H7 (cell line): ENCODE data around the gene FAF1. TPM values are rescaled to one million over a fixed set of nuclear protein-coding genes. Genes with fewer than 3 reads are reported as not detected.
"Not testable (repeated sequence)": the region's sequence is repeated elsewhere in the genome, so short reads cannot be mapped to it uniquely, and the experiment has no call there.

Source experiments
- DNase-seq: peaks from one replicate; pipeline ENCODE4 v3.0.0; 2012
- H3K27me3 ChIP-seq: 2 replicates; pipeline ENCODE4 v1.6.0; 2011; ENCODE audit warnings: mild to moderate bottlenecking, low read length; ENCODE audit not compliant: control insufficient read depth, insufficient read depth
- H3K36me3 ChIP-seq: replicated peaks from 2 replicates; pipeline ENCODE4 v1.5.1; 2011; ENCODE audit warnings: low read length; ENCODE audit not compliant: control insufficient read depth, insufficient read depth
- H3K4me3 ChIP-seq: 2 replicates; pipeline ENCODE4 v1.5.1; 2011; ENCODE audit warnings: low read depth, mild to moderate bottlenecking, control low read depth, low read length, moderate library complexity; ENCODE audit not compliant: insufficient read depth
- total RNA-seq: library from RNA; depleted of rRNA; stranded (reverse); fragments of >200 nt; shearing (Covaris generic); gene quantifications from 2 replicates; pipeline ENCODE4 v1.2.3, GENCODE V29; 2014

Gene FAF1
- total RNA-seq, 1 experiment from 2014 or later: 99.9 TPM

DNA sequence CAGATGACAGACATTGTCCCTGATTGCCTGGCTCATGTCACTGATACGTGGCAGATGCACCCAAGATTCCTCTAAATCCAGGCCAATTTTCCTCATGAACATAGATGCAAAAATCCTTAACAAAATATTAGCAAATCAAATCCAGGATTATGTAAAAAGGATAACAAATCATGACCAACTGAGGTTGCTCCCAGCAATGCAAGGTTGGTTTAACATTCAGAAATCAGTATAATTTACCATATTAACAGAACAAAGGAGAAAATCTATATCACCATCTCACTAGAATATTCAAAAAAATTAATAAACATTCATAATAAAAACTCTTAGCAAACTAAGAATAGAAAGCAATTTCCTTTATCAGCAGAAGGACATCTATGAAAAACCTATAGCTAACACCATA, 39.7 kb downstream of the FAF1 start:
- Histone ChIP-seq H3K4me3 (no peak overlapping the region), H3K36me3 (no peaks in the 10 kb centered on the region), H3K27me3 (no peaks in the 10 kb centered on the region)
- no peak for DNase-seq

DNA sequence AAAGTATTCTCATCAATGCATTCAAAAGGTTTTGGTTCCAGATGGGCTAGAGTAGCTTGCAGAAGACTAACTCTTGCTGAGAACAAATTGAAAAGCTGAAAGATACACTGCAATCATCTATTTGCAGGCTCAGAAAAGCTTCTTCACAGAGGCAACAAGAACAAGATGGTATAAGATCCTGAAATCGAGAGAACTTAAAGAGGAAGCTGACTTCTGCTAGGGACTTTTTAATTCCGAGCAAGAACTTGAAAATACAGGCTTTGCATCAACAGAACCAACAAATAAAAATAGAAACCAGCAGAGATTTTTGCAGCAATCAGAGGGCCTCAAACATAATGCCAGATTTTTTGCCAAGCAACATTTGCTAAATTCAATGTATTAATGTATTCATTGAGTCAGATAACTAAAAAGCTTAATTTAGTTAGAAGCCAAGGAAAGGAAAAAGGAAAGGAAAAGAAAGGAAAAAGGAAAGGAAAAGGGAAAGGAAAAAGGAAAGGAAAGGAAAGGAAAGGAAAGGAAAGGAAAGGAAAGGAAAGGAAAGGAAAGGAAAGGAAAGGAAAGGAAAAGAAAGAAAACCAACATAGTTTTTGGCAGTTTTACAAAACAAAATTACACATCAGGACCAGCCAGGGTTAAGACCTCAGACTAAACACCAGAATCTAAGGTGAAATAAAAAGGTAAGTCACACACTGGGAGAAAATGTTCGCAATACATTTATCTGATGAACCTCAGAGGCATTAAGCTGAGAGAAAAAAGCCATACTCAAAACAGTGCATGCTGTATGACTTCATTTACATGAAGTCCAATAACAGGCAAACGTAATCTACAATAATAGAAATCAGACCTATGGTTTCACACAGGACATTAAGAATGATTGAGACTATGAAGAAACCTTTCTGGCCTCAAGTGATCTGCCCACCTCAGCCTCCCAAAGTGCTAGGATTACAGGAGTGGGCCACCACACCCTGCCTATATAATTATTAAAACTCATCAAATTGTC, 42.6 kb downstream of the FAF1 start:
- no peaks in the 10 kb centered on the region for H3K36me3 ChIP-seq
- no peak for DNase-seq
- no peak overlapping the region for H3K4me3 ChIP-seq
- no peaks in the 10 kb centered on the region for H3K27me3 ChIP-seq

DNA sequence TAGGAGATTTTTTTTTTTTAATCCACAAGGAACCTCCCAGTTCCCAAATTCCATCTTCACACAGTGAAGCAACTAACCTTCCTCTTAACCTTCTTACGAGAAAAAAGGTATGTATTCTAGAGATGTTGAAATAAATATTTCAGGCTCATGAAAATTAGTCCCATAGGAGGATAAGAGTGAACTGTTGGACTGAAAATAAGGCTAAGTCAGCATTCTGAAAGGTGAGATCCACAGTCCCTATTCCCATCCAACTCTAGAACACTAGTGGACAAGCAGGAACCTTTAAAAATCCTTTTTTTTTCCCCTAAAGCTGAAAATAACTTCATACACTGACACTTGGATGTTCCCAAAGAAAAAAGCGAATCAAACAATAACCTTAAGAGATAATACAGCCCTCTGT, 44.4 kb downstream of the FAF1 start:
- Histone ChIP-seq H3K4me3 (no peak overlapping the region), H3K27me3 (no peaks in the 10 kb centered on the region), H3K36me3 (no peaks in the 10 kb centered on the region)
- no peak for DNase-seq

DNA sequence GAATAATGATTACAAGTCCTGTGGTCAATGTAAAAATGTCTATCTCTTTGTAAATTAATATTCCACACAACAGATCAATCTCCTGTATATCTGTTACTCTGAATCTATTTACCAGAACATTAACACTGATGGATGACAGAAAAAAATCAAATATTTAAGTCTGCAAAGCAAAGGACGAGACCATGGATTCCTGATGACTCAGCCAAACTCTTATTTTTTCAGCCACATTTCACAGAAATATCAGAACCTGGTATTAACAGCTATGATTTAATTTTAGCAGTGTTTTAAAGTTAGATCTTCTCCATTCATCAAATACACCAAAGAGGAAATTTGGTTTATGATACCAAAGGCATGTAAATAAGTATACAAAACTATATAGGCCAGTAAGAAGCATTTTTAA, 46.1 kb downstream of the FAF1 start:
- Histone ChIP-seq H3K36me3 (no peaks in the 10 kb centered on the region), H3K27me3 (no peaks in the 10 kb centered on the region), H3K4me3 (no peak overlapping the region)
- DNase-seq: no peak

DNA sequence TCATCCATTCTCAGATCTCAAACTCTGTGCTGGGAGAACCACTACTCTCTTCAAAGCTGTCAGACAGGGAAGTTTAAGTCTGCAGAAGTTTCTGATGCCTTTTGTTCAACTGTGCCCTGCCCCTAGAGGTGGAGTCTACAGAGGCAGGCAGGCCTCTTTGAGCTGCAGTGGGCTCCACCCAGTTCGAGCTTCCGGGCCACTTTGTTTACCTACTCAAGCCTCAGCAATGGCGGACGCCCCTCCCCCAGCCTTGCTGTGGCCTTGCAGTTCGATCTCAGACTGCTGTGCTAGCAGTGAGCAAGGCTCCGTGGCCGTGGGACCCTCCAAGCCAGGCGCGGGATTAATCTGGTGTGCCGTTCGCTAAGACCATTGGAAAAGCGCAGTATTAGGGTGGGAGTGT, 49.7 kb downstream of the FAF1 start:
- not testable (repeated sequence) for H3K4me3 ChIP-seq, H3K27me3 ChIP-seq, DNase-seq, H3K36me3 ChIP-seq

DNA sequence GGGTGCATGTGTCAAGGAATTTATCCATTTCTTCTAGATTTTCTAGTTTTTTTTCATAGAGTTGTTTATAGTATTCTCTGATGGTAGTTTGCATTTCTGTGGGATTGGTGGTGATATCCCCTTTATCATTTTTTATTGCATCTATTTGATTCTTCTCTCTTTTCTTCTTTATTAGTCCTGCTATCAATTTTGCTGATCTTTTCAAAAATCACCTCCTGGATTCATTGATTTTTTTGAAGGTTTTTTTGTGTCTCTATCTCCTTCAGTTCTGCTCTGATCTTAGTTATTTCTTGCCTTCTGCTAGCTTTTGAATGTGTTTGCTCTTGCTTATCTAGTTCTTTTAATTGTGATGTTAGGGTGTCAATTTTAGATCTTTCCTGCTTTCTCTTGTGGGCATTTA, 52.5 kb downstream of the FAF1 start:
- H3K4me3 ChIP-seq, H3K27me3 ChIP-seq, H3K36me3 ChIP-seq, DNase-seq: not testable (repeated sequence)

DNA sequence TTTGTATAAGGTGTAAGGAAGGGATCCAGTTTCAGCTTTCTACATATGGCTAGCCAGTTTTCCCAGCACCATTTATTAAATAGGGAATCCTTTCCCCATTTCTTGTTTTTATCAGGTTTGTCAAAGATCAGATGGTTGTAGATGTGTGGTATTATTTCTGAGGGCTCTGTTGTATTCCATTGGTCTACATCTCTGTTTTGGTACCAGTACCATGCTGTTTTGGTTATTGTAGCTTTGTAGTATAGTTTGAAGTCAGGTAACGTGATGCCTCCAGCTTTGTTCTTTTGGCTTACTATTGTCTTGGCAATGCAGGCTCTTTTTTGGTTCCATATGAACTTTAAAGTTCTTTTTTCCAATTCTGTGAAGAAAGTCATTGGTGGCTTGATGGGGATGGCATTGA, 54.0 kb downstream of the FAF1 start:
- not testable (repeated sequence) for H3K36me3 ChIP-seq, H3K27me3 ChIP-seq, DNase-seq

DNA sequence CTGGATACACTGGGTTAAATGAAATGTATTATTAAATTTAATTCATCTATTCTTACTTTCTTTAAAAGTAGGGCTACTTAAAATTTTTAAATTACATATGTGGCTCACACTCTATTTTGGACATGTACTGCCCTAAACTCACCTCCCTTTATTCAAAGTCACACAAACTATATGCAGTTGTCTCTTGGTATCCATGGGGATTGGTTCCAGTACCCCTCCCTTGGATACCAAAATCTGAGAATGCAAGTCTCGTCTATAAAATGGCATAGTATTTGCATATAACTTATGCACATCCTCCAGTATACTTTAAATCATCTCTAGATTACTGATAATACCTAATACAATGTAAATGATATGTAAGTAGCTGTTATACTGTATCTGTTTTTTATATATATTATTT, 57.6 kb downstream of the FAF1 start:
- no peak for DNase-seq
- Histone ChIP-seq H3K4me3 (no peak overlapping the region), H3K36me3 (no peaks in the 10 kb centered on the region), H3K27me3 (no peaks in the 10 kb centered on the region)

More for the DNA sequence above, 54.0 kb downstream of the FAF1 start:
- not testable (repeated sequence) for H3K4me3 ChIP-seq

DNA sequence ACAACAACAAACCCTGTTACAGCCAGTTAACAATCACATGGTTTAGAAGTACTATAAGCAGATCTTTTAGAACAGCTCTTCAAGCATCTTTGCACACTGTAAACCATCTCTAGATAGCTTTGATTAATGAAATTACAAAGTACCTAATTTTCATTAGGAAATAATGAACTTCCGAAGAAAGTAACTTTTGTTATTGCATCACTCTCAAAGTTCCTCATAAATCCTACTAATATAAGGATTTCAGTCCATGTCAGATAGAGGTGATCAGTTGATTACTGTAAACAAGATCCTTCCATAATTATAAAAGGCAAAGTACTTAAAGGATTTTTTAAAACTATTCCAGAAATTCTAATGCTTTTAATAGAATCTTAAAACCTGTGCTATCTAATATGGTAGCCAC, 58.2 kb downstream of the FAF1 start:
- no peak for DNase-seq

DNA sequence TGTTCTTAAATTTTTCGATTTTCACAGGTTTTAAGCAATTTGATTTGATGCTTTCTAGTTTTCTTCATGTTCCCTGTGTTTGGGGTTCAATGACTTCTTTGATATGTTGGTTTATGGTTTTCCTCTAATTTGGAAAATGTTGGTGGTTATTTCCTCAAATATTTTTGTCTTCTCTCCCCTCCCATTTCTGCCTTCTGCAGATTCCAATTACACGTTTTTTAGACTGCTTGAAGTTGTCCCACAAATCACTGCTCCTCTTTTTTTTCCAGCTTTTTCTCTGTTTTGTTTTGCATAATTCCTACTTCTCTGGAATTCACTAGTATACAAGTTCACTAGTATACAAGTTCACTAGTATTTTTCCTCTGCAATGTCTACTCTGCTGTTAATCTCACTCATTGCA, 61.3 kb downstream of the FAF1 start:
- Histone ChIP-seq H3K4me3 (no peak overlapping the region), H3K36me3 (no peaks in the 10 kb centered on the region), H3K27me3 (no peaks in the 10 kb centered on the region)
- DNase-seq: no peak

More for the DNA sequence above, 58.2 kb downstream of the FAF1 start:
- Histone ChIP-seq H3K36me3 (no peaks in the 10 kb centered on the region), H3K4me3 (no peak overlapping the region), H3K27me3 (no peaks in the 10 kb centered on the region)

DNA sequence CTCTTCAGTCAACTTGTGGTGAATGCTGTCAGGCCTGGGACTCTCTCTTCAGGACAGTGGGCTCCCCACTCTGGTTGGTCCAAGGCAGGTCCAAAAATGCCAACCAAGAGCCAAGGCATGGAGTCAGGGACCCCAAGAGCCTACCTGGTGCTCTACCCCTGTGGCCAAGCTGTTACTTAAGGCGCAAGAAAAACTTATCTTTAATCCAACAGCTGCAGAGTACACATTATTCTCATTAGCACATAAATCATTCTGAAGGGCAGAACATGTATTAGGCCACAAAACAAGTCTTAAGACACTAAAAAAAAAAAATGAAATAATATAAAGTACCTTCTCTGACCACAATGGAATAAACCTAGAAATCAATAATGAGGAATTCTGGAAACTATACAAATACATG, 65.7 kb downstream of the FAF1 start:
- DNase-seq: no peak
- Histone ChIP-seq H3K27me3 (no peaks in the 10 kb centered on the region), H3K4me3 (no peak overlapping the region), H3K36me3 (no peaks in the 10 kb centered on the region)

DNA sequence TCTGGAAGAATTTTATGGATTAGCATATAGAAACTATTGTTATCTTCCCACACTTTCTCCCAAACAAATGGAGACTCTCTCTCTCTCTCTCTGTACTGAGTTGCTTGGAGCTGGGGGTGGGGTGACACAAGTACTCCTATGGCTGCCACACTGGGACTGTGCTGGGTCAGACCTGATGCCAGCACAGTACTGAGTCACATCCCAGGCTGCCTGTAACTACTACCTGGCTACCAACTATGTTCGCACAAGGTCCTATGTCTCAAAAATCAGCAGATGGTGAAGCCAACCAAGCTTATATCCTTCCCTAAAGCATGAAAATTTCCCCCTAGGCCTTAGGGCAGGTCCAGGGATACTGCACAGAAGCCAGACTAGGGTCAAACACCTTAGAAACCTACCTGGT, 66.6 kb downstream of the FAF1 start:
- no peaks in the 10 kb centered on the region for H3K27me3 ChIP-seq
- no peak for DNase-seq
- no peaks in the 10 kb centered on the region for H3K36me3 ChIP-seq
- H3K4me3 ChIP-seq: no peak overlapping the region

DNA sequence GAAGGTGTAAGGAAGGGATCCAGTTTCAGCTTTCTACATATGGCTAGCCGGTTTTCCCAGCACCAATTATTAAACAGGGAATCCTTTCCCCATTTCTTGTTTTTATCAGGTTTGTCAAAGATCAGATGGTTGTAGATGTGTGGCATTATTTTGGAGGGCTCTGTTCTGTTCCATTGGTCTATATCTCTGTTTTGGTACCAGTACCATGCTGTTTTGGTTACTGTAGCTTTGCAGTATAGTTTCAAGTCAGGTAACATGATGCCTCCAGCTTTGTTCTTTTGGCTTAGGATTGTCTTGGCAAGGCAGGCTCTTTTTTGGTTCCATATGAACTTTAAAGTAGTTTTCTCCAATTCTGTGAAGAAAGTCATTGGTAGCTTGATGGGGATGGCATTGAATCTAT, 72.5 kb downstream of the FAF1 start:
- not testable (repeated sequence) for H3K4me3 ChIP-seq, DNase-seq, H3K36me3 ChIP-seq, H3K27me3 ChIP-seq

DNA sequence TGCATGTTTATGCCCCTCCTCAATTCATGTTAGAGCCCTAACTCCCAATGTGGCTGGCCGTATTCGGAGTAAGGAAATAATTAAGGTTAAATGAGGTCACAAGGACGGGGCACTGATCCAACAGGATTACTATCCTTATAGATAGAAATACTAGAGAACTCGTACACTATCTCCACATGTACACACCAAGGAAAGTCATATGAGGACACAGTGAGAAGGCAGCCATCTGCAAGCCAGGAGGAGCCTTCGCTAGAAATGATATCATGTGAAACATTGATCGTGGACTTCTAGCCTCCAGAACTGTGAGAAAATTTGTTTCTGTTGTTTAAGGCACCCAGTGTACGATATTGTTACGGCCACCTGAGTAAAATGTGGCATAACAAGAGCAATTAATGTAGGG, 79.7 kb downstream of the FAF1 start:
- Histone ChIP-seq H3K27me3 (no peaks in the 10 kb centered on the region), H3K36me3 (no peaks in the 10 kb centered on the region), H3K4me3 (no peak overlapping the region)
- no peak for DNase-seq

DNA sequence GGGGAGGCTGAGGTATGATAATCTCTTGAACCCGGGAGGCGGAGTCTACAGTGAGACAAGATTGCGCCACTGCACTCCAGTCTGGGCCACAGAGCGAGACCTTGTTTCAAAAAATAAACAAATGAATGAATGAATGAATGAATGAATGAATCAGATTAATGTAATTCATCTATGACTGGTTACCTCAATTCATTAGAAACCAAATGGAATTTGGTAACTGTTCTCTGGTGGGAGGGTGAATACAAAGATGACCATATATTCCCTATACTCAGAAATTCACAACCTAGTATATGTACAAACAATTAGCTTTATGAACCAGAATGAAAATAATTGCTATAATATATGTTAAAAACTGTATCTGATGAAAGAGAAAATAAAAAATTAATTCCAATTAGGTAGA, 80.9 kb downstream of the FAF1 start:
- Histone ChIP-seq H3K36me3 (no peaks in the 10 kb centered on the region), H3K27me3 (no peaks in the 10 kb centered on the region), H3K4me3 (no peak overlapping the region)
- DNase-seq: no peak
